NCI-H446 (cell line): ENCODE measurements around the gene DCP1B.

Experiments
- DNase-seq, 2 experiments: peaks; one replicate each; lab custom pipeline; 2025; lab: John Stamatoyannopoulos, UW

DCP1B gene

DNA sequence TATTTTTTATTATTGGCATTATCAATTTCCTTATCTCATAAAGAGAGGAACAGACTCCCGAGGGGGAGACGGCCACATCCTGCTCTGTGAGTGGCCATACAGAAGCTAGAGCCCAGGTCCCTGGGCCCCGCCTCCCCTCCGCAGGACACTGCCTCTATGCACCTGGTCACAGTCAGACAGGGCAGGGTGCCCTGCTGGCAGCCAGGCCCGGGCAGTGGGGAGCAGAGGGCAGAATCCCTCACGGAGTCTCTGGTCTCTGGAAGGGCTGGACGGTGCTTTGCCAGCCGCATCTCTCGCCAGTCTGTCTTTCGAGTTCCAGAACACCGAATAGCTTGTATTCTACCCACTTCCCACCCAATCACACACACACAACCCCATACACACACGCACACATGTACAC, 69.4 kb downstream of the DCP1B start:
- DNase-seq: no peak

DNA sequence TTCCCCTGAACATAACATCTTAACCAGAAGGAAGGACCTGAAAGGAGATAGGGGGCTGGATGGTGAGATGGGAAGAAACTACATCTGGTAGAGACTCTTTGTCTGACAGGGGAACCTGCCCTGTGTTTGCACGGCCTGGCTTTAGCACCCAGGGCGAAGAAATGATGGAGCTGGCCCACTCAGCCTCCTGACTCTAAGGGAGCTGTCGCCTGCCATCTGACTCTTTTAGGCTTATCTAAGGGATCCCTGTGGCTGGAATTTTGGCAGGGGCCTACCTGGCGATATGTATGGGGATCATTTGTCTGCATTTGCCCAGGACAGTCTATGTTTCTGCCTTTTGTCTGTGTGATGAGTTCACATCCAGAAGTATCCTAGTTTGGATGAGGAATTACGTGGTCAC, 70.2 kb downstream of the DCP1B start:
- DNase-seq: no peak

DNA sequence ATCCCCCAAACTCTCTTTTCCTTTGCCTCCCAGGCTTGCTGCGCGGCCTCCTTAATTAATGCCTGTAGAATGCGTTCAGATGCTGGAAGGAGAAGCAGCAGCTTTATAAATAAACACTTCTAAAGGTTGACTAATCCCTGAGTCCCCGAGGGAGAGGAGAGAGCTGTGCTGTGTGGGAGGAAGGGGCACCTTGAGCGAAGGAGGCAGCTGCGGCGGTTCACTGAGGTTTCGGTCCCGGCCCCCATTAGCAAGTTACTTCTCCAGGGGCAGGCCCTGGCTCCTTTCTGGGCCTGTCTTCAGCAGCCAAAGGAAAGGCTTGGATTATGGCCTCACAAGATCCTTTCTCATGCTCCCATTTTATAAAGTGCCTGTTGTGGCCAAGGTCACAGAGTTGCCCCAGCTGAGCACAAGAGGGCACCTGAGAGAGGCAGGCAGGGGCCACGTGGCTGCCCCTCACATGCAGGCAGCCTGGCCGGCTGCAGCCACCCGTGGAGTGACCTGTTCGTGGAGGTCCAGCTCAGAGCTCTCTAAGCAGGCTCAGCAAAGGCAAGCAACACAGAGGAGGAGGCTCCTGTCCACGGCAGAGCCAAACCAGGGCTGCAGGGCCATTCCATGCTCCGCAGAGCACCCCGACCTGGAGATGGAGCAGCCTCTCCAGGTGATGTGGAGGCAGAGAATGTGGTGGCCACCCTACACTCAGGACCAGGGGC, 70.8 kb downstream of the DCP1B start:
- DNase-seq: peak; percentile 46 to 49

DNA sequence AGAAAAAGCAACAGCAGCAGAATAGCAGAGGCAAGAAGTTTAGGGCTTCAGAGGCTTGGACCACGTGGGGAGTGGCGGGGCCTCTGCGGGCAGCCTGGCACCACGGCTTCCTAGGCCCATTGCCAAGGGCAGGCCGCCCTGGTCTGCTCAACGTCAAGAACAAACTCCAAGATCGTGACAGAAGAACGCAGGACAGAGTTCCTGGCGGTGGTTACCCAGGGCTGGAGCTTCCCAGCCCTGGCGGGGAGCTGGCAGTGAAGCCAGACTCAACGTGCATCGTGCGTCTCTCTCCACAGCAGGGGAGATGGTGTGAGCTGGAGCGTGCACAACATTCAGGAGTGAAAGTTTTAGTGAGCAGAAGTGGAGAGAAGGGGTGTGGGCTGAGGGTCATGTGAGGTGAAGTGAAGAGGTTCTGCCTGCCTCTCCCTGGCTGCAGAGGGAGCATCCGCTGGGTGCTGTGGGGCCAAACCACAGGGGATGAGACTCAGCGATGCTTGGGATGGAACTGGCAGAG, 71.9 kb downstream of the DCP1B start:
- peak; percentile 93 to 98 for DNase-seq

DNA sequence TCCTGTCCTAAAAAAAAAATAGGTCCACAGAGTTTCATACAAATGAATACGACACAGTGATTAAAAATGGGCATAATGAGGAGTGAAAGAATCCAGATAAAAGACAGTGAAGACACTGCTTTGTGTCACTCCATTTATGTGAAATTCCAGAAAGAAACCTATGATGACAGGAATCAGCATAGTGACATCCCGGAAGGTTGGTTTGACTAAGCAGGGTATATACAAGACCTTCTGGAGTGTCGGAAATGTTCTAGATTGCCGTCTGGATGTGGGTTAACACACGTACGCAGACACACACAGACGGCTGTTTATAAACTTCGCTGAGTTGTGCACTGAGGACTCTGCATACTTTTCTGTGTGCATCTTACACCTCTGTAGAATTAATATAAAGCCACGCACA, 72.6 kb downstream of the DCP1B start:
- no peak for DNase-seq

DNA sequence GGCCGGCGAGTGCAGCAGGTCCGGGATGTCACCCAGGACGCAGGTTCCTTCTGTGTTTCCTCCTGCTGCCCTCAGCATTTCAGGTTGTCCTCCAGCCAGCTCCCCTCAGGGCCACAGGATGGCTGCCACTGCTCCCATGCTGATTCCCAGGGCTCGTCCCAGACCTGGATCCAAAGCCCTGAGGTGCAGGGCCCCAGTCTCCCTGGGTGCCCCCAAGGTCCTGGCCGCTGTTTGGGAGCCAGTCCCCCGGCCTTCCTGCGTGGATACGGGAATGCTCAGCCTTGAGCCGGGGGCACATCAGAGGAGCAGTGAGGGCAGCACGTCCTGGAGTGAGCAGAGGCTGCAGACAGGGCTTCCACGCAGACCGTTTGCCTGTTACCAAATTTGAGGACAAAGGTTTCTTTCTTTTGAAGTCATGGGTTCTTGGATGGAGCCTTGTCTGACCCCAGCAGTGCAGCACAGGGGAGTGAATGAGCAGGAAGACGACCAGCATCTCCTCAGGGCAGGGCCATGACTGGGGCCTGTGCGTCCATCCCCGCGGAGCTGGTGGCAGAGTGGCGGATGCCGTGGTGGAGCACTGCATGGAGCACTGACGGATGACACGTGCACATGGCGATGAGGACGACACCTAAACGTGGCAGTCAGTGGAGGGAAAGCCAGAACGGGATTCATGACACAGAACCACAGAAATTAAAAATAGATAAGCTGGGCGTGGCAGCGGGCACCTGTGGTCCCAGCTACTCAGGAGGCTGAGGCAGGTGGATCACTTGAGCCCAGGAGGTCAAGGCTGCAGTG, 73.3 kb downstream of the DCP1B start:
- no peak for DNase-seq

DNA sequence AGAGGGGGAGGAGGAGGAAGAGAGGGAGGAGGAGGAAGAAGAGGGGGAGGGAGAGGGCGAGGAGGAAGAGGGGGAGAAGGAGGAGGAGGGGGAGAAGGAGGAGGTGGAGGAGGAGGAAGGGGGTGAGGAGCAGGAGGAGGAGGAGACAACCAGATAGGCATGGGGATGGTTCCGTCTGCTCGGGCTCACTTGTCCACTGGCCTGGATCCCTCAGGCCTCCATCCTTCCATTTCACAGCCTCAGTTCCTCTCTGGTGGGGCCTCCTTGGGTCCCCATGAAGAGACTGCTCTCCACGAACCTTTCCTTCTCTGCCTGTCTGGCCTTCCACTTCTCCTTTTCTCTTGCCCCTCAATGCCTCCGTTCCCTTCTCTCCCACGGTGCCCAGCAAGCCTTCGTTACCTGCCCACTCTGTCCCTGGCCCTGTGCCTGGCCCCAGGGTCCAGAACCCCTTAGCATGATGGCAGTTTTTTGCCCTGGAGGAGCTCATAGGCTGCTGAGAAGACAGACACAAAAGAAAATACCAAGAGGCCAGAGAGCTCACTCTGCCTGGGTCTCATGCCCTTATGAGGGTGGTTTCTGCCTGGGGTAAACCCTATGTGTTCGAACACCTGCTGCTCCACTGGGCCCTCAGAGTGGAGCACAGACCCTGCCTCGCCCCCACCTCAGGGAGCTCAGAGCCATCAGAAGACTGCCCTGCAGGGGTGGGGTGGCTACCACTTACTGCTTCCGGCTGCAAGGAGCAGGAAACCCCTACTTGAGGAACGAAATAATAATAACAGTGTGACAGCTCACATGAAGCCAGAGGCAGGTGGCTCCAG, 74.1 kb downstream of the DCP1B start:
- no peak for DNase-seq

DNA sequence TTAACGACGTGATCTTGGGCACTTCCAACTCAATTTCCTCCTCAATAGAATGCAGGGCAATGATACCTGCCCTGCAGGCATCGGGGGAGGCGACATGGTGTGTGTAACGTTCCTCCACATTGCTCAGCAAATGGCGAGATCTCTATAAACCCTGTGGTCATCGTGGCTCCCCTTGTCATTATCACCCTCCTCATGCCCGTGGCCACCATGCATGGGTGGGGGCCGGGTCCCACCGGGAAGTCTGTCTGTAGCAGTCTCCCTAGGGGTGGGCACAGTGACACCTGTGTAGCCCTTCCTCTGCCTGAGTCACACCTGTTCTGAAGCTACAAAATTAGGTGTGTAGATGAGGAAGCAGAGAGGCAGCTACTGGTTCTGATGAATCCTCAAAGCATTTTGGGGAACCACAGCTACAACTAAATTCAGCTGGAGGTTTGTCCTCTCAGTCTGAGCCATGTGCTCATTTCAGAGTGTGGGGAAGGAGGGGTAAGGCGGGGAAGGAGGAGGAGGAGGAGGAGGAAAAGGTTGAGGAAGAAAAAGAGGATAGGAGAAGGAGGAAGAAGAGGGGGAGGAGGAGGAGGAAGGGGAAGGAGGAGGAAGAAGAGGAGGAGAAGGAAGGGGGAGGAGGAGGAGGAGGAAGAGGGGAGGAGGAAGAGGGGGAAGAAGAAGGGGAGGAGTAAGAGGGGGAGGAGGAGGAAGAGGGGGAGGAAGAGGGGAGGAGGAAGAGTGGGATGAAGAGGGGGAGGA, 74.8 kb downstream of the DCP1B start:
- no peak for DNase-seq

DNA sequence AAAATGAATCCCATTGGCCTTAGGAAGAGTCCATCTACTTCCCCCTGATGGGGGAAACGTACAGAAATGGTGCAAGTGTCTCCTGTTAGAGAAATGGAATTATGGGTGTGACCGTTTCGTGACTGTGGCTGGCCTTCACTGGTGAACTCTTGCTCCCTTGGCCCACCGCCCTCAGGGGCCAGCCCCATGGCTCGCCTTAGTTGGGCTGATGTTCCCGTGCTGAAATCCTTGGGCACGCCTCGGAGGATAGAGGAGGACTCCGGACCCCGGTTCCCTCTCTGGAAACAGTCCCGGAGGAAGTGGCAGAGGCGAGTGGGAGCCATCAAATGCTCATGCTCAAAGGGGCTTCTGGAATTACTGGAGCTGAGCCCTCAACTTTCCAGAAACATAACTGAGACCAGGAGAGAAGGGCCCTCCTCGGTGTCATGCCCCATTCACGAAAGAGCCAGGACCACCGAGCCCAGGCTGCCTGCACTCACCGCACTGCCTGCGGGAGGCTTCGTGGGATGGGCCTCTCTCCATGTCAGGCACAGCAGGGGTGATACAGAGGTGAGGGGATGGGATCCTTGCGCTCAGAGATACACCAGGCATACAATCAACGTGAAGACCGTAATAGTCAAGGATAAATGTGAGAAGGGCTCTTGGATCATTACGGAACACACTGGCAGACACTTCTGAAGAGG, 75.7 kb downstream of the DCP1B start:
- no peak for DNase-seq

DNA sequence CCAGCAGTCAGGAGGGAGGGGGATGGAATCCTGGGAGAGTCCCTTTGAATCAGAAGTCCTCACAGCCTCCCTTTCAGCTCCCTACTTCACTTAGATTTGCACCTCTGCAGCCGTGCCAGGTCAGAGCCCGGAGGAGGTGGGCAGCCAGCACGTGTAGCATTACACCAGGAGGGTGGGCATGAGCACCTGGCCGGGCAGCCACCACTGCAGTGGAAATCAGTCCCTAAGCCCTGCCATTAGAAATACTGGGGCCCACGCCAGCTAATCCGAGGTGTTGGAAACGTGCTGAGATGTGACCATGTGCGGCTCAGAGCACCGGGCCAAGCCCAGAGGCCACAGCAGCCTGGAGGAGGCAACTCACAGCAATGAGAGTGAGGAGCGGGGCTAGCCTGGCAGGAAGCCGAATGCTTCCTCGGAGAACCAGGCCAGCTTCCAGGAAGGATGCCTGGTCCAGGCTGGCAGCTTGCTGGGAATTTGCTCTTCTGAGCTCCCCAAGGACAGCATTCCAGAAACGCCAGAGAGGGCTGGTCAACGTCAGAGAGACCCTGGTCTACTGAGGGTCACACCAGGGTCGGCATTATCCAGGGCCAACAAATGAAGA, 76.4 kb downstream of the DCP1B start:
- peak; percentile 93 to 99 for DNase-seq

DNA sequence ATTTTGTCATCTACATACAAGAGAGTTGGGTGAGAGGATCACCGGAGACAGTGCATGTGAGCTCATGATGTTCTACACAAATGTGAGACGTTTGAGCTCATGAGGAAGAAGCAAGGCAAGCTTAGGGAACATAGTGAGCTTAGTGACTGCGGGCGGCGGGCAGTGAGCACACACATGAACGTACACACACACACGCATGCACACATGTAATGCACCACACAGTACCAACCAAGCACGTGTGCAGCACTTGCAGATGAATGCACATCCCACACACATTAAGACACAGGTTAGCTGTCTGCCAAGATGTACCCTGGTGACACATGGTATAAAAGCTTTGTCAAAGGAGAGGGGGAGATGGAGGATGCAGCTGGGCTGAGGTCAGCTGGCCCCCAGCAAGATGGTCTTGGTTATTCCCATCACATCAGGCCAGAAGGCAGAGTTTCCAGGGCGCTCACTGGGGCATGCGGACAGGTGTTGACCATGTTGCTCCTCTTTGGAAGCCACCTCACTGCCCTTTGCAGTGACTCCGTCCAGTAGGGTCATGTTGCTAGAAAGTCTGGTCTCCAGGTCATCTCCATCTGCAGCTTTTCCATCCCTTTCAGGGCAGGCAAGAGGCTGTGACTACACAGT, 77.1 kb downstream of the DCP1B start:
- DNase-seq: peak in 1 of 2 experiments; percentile 44

DNA sequence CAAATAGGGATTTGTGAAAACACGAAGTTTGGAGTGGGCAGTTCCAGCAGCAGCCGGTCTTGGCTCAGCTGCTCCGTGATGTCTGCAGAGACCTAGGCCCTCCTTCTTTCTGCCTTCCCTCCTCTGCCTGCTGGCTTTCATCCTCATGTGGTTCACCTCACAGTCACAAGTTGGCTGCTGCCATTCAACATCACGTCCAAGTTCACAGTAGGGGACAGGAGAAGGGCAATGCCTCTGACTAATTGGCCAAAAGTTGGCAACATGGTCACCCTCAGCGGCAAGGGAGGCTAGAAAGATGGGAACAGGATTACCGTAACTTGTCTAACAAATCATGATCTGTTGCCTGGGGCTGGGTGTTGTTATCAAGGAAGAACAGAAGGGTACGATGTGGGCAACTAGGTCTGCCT, 78.0 kb downstream of the DCP1B start:
- peak; percentile 97 to 99 for DNase-seq

DNA sequence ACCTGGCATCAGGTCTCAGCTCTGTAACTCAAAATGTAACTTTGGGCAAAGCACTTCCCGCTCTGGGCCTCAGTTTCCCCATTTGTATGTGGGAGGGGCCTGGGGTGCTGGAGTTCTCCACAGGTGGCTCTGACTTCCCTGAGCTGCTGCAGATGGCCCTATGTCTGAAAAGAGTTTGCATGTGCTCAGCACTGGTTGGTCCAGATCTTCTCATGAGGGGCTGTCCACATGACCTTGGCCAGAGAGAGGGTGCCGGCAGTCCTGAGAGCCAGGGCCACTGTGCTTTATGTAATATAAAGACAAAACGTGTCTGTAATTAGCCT, 78.6 kb downstream of the DCP1B start:
- DNase-seq: no peak

DNA sequence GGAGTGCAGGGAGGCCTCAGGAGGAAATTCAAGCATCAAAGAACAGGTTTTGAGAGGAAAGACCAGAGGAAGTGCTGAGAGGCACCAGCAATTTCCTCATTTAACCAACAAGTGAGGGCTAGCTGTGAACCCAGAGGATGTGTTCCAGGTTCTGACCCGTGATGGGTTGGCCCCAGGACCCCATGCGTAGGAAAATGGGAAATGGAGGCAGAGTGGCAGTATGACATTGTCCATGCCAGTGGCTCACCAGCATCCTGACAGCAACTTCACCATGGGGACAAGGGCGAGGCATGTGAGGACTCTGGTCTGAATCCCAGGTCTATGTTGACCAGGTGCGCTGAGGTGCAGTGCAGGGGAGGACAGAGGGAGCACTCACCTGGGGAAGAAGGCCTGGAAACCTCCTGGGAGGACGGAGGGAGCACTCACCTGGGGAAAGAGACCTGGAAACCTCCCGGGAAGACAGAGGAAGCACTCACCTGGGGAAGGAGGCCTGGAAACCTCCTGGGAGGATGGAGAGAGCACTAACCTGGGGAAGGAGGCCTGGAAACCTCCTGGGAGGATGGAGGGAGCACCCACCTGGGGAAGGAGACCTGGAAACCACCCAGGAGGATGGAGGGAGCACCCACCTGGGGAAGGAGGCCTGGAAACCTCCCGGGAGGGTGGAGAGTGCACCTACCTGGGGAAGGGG, 79.1 kb downstream of the DCP1B start:
- no peak for DNase-seq

DNA sequence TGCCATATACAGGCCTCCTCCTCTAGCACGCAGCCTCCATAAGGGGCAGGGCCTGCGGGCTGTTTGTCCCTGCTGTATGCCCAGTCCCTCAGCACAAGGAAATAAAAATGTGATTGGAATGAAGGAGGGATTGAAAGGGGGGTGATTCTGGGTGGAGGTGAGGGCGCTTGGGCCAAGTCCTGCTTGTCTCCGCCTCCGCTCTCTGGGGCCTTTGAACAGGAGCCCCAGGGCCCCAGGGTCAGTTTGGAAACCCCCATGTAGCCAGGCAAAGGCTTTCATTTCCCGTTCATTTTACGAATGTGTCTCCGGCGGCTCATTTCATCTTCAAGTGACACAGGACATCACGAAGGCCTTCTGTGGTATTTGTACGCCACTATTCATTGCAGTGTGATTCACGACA, 81.3 kb downstream of the DCP1B start:
- no peak for DNase-seq

DNA sequence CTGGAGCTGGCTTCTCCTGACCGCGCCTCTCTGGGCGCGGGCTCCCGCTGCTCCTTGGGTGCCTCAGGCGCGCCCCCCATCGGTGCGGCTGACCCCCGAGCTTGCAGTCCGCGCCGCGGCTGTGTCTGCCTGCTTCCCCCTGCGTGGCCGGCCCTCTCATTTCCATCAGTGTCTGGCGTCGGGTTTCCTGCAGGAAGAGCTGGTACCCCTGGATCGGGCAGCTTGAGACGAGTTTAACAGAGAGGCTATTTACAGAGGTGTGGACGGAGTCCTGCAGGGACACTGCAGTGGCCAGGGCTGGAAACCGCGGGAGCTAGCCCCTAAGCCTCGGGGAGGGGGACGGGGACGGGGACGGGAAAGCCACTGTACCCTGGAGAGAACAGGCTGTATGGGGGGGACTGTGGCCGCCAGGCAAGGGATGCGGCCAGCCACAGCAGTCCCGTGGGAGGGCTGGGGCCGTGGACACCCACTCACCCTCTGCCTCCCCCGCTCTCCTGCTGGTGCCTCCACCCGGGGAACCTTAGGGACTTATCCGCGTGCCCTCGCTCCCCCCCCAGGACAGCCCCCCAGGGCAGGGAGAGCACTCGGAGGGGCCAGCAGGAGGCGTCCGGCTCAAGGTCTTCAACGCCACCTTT, 82.1 kb downstream of the DCP1B start:
- DNase-seq: no peak

DNA sequence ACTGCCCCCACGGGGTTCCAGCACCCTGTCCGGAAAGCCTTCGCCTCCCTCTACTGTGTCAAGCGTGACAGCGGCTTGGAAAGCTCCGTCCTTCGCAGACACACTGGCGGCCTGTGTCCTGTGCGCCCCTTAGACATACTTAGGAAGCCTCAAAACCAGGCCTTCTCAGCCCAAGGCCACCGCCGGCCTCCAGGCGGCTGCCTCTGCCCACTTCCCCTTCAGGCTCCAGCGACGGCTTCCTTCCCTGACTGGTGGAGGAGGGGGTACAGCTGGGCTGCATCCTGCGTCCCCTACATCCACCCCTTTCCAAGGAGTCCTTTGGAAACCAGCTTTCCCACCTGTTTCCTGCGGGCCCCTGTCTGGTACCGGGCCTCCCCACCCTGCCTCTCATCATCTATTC, 83.3 kb downstream of the DCP1B start:
- no peak for DNase-seq

DNA sequence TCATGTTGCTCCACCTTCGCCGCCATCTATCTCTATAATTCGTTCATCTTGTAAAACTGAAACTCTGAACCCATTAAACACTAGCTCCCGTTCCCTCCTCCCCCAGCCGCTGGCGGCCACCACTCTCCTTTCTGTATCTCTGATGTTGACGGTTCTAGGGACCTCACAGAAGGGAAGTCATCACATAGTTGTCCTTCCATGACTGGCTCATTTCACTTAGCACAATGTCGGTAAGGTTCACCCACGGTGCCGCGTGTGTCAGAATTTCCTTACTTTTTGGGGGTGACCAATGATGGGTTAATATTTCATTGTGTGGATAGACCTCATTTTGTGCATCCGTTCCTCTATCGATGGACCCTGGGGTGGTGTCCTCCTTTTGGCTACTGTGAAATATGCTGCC, 83.8 kb downstream of the DCP1B start:
- DNase-seq: no peak

DNA sequence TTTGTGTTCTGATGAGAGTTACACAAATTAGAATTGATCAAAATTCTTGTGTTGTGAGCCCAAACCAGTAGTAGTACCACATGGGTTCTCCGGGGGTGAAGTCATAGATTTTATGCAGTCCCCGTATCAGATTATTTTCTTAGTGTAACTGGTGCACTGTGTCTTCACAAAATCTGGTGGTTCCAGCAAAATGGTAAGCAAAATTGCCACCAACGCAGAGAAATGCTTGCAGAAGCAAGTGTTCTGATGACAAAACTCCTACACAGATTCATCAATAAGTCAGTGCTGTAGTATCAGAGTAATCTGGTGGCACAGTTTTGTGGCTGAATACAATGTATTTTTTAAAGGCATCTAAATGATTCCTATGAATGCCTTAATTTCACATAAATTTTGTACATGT, 84.5 kb downstream of the DCP1B start:
- DNase-seq: no peak
